Stimulated activated CD8-positive, alpha-beta memory T cell treated with anti-CD3 and anti-CD28 coated beads, Interleukin-15, amount 100 ng/mL, for 48 hours (primary cell): ENCODE measurements around the gene CBARP.

Experiments used
- DNase-seq, 2 donors: peaks; one replicate each; pipeline ENCODE4 v3.0.0-alpha.2; 2020; ENCODE audit warnings: low read depth in 2 of 2

CBARP gene

GRCh38 chr19:1239420-1239795 is 1.6 kb upstream of the CBARP start:
- no peak for DNase-seq

GRCh38 chr19:1238369-1239303 is 831 bp upstream of the CBARP start:
- DNase-seq: no peak

GRCh38 chr19:1237027-1237659 is 662 bp downstream of the CBARP start:
- DNase-seq: no peak

- DNase-seq: no peak
Measured at GRCh38 chr19:1236576-1236975, 1.2 kb downstream of the CBARP start.

GRCh38 chr19:1235625-1236538 is 1.9 kb downstream of the CBARP start:
- no peak for DNase-seq

- no peak for DNase-seq
Measured at GRCh38 chr19:1234955-1235380, 2.8 kb downstream of the CBARP start.

GRCh38 chr19:1234051-1234954 is 3.5 kb downstream of the CBARP start:
- no peak for DNase-seq

GRCh38 chr19:1233115-1233667 is 4.6 kb downstream of the CBARP start:
- DNase-seq: no peak

- no peak for DNase-seq
Measured at GRCh38 chr19:1232652-1233072, 5.1 kb downstream of the CBARP start.

GRCh38 chr19:1231729-1232637 is 5.8 kb downstream of the CBARP start:
- no peak for DNase-seq

- DNase-seq: no peak
Measured at GRCh38 chr19:1230783-1231489, 6.9 kb downstream of the CBARP start.

GRCh38 chr19:1229924-1230782 is 7.7 kb downstream of the CBARP start:
- no peak for DNase-seq

- no peak for DNase-seq
Measured at GRCh38 chr19:1229056-1229923, 8.5 kb downstream of the CBARP start.

GRCh38 chr19:1228161-1228957 is 9.4 kb downstream of the CBARP start:
- DNase-seq: no peak

- DNase-seq: no peak
Measured at GRCh38 chr19:1227304-1228054, 10.3 kb downstream of the CBARP start.
